Stimulated activated naive CD4-positive, alpha-beta T cell (primary cell): ENCODE data around the gene CNDP2.
A peak's percentile ranks its signal among the peaks of the same experiment; 100 is the strongest.

Experiments
- DNase-seq, 6 experiments: peaks; one replicate each; lab custom pipeline; 2025; lab: John Stamatoyannopoulos, UW

Gene CNDP2

GRCh38 chr18:74495581-74496507 lies at the start of gene CNDP2:
CNDP2 (plus strand) TSS chr18:74496363; CDS start chr18:74499974, 3,611 bp downstream.
- DNase-seq = peak; percentile 90 to 98 (median 94)

DNA sequence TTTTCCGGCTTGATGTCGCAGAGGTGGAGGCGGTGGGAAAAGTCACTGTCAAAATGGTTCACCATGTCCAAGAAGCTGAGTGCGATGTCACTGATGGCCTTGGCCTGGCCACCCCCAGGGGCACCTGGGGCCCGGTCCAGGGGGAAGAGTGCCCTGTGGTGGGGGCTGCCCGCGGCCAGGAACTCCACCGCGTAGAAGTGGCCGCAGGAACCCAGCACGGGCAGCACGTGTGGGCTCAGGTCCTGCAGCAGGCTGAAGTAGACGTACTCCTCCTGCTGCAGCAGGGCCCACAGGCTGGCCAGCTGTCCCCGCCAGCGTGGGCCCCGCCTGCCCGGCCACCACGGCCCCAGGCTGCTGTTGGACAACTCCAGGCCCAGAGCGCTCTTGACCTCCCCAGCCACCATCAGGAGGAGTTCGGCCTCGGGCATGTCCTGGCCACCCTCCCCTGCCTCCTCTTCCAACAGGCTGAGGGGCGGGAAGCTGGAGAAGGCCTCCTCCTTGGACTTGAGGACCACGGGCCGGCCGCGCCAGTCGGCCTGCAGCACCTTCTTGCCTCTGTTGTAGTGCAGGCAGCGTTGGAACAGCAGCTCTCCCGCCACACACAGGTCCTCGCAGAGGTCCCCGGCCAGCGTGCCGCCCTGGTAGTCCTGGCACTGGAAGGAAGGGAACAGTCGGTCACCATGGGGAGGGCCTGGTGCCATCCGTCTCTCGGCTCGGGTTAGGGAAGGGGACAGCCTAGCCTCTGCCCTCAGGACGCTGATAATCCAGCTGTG lies 49.3 kb upstream of the CNDP2 start:
- no peak for DNase-seq

DNA sequence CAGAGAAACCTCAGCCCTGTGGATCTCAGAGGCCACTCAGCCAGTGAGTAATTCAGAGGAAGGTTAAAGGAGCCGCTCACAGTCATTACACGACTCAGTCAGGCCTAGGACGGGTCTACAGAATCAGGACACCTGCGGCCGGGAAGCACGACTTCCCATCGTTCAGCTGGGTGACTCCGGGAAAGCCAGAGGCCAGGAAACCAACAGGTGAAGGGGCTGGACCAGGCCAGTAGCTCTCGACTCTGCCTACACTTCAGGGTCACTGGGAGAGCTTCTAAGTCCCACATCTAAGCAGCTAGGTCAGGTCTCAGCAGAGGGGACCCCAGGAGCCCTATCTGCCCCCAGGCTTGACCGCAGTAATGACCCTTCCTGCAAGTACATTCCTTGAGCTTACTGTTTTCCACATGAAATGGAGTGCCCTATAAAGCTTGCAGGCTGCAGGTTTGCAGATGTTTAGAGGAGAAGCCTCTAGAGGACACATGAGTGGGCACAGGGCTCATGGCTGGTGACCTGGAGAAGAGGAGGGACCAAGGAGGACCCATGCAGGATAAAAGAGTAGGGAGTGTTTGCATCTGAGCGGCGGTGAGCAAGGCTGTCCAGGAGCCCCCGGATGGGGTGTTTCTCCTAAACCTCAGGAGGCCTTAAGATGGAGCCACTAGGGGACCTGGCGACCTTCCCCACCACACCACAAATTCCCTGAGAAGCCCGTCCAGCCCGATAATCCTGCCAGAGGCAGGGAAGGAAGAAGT lies 48.6 kb upstream of the CNDP2 start:
- DNase-seq = no peak

GRCh38 chr18:74450626-74451025 lies 45.5 kb upstream of the CNDP2 start:
- no peak for DNase-seq

DNA sequence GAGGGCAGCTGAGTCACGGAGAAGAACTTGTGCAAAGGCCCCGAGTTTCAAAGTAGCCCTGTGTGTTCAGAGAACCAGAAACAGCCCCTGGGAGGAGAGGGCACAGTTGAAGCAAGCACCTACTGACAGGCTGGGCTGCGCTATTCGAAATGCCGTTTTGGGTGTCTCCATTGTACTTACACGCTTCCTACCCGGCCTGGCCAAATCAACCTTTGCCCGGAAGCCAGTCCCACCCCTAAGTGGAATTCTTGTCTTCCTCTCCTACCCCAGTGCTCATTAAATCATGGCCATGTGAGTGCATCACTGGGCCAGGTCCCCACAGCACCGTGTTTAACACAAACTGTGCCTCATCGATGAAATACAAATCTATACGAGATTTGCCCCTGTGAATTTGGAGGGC lies 45.0 kb upstream of the CNDP2 start:
- DNase-seq = no peak

DNA sequence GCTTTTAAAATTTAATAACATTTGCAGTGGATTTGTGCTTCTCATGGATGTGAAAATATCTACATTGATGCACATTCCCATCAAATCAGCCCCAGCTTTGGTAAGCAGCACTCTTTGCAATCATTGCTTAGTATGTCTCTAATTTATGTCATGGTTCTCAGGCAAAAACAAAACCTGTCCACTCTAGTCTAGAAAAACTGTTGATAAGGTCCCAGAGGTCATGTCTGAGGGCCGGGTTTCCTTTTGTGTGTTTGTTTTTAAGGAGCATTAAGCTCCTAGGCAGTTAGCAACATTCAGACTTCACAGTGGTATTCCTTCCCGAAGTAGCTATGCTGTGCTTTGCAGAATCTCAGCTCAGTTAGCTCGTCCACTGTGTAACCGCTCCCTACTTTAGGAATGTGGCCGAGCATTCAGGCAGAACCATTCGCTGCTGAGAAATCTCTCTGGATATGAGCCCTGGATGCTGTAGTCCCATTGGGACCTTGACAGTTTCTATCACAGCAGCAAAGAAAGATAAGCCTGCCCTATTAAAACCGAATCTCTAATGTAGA lies 43.1 kb upstream of the CNDP2 start:
- no peak for DNase-seq

DNA sequence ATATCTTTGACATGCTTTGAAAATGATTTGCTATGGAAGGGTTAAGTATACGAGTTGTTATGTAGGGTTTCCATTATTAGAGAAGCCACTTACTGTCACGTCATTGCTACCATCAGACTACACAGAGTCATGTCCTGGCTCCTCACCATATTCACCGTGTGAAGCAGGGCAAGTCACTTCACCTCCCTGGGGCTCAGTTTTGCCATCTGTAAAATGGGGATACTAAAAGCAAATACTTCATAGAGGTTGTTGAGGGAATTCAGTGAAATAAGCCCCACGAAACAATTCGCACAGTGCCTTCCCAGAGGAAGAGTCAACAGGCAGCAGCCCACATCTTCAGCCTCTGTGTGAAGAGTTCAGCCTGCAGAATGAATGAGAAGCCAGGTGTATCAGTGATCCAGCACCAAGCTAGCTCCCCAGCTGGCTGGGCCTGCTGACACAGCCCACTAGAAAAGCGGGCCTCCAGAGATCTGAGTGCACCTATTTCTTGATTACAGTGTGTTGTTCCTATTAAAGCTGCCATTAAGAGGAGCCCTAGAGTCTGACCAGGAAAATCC lies 42.4 kb upstream of the CNDP2 start:
- no peak for DNase-seq

DNA sequence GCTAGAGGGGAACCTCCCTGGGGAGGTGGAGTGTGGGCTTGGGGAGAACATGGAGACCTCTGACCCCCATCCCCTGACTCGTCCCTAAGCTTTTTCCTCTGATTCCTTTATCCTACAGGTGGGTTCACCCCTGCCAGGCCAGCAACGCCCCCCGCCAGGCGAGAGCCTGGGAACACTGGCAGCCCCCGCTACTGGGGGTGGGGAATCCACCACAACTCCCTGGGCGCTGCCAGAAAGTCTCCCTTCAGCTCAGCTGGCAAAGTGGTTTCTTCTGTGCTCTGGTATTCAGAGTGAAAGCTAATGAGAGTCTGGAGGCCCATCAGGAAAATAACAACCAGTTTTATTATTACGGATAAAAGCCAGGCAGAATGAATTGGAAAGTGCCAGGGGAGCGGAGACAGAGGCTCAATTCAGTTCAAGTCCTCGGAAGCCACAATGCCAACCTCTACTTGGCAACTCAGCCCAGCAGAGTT lies 41.8 kb upstream of the CNDP2 start:
- DNase-seq = no peak

- no peak for DNase-seq
Observed at GRCh38 chr18:74455386-74455785, 40.8 kb upstream of the CNDP2 start.

DNA sequence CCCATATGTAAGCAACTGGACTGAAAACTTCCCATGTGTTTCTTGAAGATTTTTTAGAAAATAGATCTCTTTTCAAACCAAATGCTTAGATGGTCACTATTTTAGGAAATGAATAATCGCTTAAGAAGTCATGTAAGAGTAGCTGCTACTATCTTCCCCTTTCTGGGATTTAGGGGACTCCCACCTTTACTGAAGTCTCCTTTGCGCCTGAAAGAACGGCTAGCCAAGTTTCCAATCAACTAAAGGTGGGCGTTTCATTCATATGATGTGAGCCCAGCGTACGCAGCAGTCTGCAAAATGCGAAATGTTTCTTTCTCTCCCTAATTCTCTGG lies 40.2 kb upstream of the CNDP2 start:
- DNase-seq = no peak

GRCh38 chr18:74456349-74457042 lies 39.7 kb upstream of the CNDP2 start:
- peak in 1 of 6 experiments; percentile 10 for DNase-seq

- peak in 1 of 6 experiments; percentile 24 for DNase-seq
Observed at GRCh38 chr18:74457043-74457724, 39.0 kb upstream of the CNDP2 start, which contains the start of gene DIPK1C. DIPK1C (minus strand) TSS chr18:74457308; CDS start chr18:74457259, 49 bp downstream.

DNA sequence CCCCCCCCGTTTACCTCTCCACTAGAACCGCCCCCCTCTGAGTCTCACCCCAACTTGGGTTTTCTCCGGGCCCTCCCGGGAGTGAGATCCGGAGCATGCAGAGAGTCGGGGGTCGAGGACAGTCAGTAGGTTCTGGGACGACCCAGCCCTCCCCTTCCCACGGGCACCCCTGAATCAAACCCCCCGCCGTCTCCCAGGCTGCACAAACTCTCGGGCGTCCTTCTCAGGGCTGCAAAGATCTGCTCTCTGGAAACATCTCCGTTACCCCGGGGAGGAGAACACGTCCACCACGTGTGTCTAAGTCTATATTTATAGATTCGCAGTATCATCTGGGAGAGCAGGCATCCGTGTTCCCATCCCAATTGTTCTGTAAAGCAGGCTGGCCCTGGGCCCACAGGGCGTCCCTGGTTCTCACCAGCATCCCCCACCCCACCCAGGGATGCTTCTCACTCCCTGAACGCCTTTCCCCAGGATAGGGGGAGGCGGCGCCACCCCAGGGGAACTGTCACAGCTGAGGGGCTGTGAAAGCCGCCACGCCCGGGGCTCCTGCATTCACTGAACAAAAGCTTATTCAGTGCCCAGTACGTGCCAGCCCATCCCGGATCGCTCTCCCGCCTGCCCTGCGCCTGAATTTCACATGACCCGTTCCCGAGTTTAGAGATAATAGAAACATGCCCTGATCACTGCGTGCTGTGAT lies 38.3 kb upstream of the CNDP2 start:
- no peak for DNase-seq

- no peak for DNase-seq
Observed at GRCh38 chr18:74459889-74460288, 36.3 kb upstream of the CNDP2 start.

DNA sequence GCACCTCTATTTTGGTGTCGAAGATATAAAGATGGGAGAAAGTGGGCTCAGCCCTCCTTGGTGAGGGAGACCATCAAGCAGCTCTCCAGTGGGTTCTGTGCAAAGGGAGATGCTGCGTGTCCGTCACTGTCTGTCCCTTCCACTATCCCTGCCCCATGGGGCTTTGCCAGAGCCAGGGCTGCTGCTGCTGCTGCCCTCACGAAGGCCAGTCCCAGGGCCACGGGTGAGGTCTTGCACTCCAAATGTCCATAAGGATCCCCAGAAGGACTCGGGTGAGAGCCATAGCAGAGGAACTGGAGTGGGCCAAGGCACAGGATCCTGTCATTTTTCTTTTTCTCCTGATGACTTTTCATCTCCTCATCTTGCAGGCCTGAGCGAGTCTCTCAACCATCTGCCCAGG lies 35.3 kb upstream of the CNDP2 start:
- no peak for DNase-seq

DNA sequence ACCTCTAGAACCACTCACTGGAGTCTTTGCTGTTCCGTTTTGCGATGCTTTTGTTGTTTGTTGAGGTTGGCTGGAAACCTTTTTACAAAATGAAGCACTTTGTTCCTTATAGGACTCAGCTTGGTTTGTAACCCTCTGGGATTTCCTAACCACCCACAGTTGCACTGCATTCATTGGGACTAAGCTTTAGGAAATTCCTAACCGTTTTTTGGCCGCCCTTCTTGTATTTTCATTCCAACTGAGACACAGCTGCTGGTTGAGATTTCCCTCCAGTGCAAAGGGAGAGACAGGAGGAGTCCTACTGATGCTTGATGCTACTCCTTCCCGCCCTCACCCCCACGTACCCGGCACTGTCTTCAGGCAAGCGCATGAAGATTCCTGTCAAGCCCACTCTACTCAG lies 32.9 kb upstream of the CNDP2 start:
- DNase-seq = no peak

- DNase-seq = no peak
Observed at GRCh38 chr18:74463983-74464382, 32.2 kb upstream of the CNDP2 start.

GRCh38 chr18:74465775-74466174 lies 30.4 kb upstream of the CNDP2 start:
- DNase-seq = no peak

- no peak for DNase-seq
Observed at GRCh38 chr18:74468547-74469061, 27.6 kb upstream of the CNDP2 start.
